Liver (tissue), 9 donors: ENCODE results near the gene LMF1. TPM values are rescaled to one million over a fixed set of nuclear protein-coding genes. Genes with fewer than 3 reads are reported as not detected.
A peak's percentile ranks its signal among the peaks of the same experiment; 100 is the strongest.

Experiments used
- DNase-seq: peaks from one replicate; pipeline ENCODE4 v3.0.0-alpha.2; 2017; ENCODE audit warnings: low spot score
- H3K27ac ChIP-seq, 2 donors: one replicate each; pipeline ENCODE4 v1.7.0; 2013; ENCODE audit warnings: inconsistent platforms in 2 of 2, low read length in 2 of 2, control low read depth in 1 of 2, low read depth in 1 of 2, mild to moderate bottlenecking in 1 of 2
- H3K27me3 ChIP-seq, 4 donors: one replicate each; pipeline versions ENCODE4 v1.6.1 to v1.7.0; 2013; ENCODE audit warnings: low read length in 3 of 4, inconsistent platforms in 1 of 4, mild to moderate bottlenecking in 1 of 4, moderate library complexity in 1 of 4; ENCODE audit not compliant: control insufficient read depth in 4 of 4, insufficient read depth in 4 of 4
- H3K36me3 ChIP-seq, 4 donors: one replicate each; pipeline versions ENCODE4 v1.6.1 to v1.7.0; 2013; ENCODE audit warnings: low read length in 3 of 4, mild to moderate bottlenecking in 3 of 4, low read depth in 1 of 4, moderate library complexity in 1 of 4; ENCODE audit not compliant: control insufficient read depth in 4 of 4, insufficient read depth in 3 of 4
- H3K4me1 ChIP-seq, 4 donors: one replicate each; pipeline versions ENCODE4 v1.6.1 to v1.7.0; 2013; ENCODE audit warnings: low read length in 3 of 4, mild to moderate bottlenecking in 3 of 4, moderate library complexity in 1 of 4; ENCODE audit not compliant: control insufficient read depth in 4 of 4, insufficient read depth in 4 of 4
- H3K4me3 ChIP-seq, 3 donors: one replicate each; pipeline versions ENCODE4 v1.6.1 to v1.7.0; 2013; ENCODE audit warnings: low read length in 3 of 3, control low read depth in 1 of 3, low read depth in 1 of 3, mild to moderate bottlenecking in 1 of 3
- H3K9ac ChIP-seq, 2 donors: one replicate each; pipeline ENCODE4 v1.7.0; 2013; ENCODE audit warnings: low read length in 2 of 2, mild to moderate bottlenecking in 2 of 2, moderate library complexity in 2 of 2, control low read depth in 1 of 2, low read depth in 1 of 2
- H3K9me3 ChIP-seq, 4 donors: one replicate each; pipeline versions ENCODE4 v1.6.1 to v1.7.0; 2013; ENCODE audit warnings: low read length in 3 of 4; ENCODE audit not compliant: control insufficient read depth in 4 of 4
- CTCF ChIP-seq: fragments of 150-350 bp; IDR thresholded peaks from 2 replicates; pipeline ENCODE4 v1.5.1; 2017; ENCODE audit warnings: improper control_type of control experiment, low read depth, low read length; ENCODE audit not compliant: missing input control
- EGR1 ChIP-seq, 2 donors: IDR thresholded peaks; 2 replicates each; pipeline ENCODE4 v1.6.1; 2016 to 2018; ENCODE audit warnings: antibody characterized with exemption in 2 of 2, low read depth in 2 of 2
- FOXA1 ChIP-seq: IDR thresholded peaks from 2 replicates; pipeline ENCODE4 v1.6.1; 2016; ENCODE audit warnings: antibody characterized with exemption
- FOXA2 ChIP-seq: IDR thresholded peaks from 2 replicates; pipeline ENCODE4 v1.6.1; 2016; ENCODE audit warnings: antibody characterized with exemption
- GABPA ChIP-seq, 2 donors: IDR thresholded peaks in 1 of 2; conservative IDR thresholded peaks in 1 of 2; 2 replicates each; pipeline ENCODE4 v1.6.1; 2016; ENCODE audit warnings: antibody characterized with exemption in 2 of 2, mild to moderate bottlenecking in 1 of 2, moderate library complexity in 1 of 2
- HNF4G ChIP-seq: IDR thresholded peaks from 2 replicates; pipeline ENCODE4 v1.6.1; 2016; ENCODE audit warnings: antibody characterized with exemption
- JUND ChIP-seq, 2 donors: IDR thresholded peaks; 2 replicates each; pipeline ENCODE4 v1.6.1; 2016; ENCODE audit warnings: antibody characterized with exemption in 2 of 2
- MAX ChIP-seq: IDR thresholded peaks from 2 replicates; pipeline ENCODE4 v1.6.1; 2016; ENCODE audit warnings: antibody characterized with exemption
- RAD21 ChIP-seq, 2 donors: IDR thresholded peaks; 2 replicates each; pipeline ENCODE4 v1.6.1; 2016; ENCODE audit warnings: antibody characterized with exemption in 2 of 2, mild to moderate bottlenecking in 2 of 2
- RXRA ChIP-seq, 2 donors: IDR thresholded peaks; 2 replicates each; pipeline ENCODE4 v1.6.1; 2017 to 2018; ENCODE audit warnings: antibody characterized with exemption in 2 of 2, mild to moderate bottlenecking in 1 of 2
- SP1 ChIP-seq: IDR thresholded peaks from 2 replicates; pipeline ENCODE4 v1.6.1; 2018; ENCODE audit warnings: antibody characterized with exemption, mild to moderate bottlenecking
- TAF1 ChIP-seq: conservative IDR thresholded peaks from 2 replicates; pipeline ENCODE4 v1.6.1; 2016; ENCODE audit warnings: antibody characterized with exemption, mild to moderate bottlenecking
- YY1 ChIP-seq: IDR thresholded peaks from 2 replicates; pipeline ENCODE4 v1.6.1; 2016; ENCODE audit warnings: antibody characterized with exemption, mild to moderate bottlenecking
- ZBTB33 ChIP-seq: IDR thresholded peaks from 2 replicates; pipeline ENCODE4 v1.6.1; 2016; ENCODE audit warnings: antibody characterized with exemption
- WGBS: extraction: QIAGEN DNeasy Blood & Tissue Kit; methylation state at CpG from one replicate; pipeline ENCODE4 v1.1.7; 2013; 5-methylcytosine and 5-hydroxymethylcytosine counted together
- polyA plus RNA-seq, 2 donors: library from polyadenylated mRNA; stranded (reverse) in 1 of 2; unstranded in 1 of 2; fragments of 200-250 nt in 1 of 2; fragments of >200 nt in 1 of 2; fragmentation: Nextera tagmentation in 1 of 2; extraction: Ambion mirVana in 1 of 2; gene quantifications; one replicate each; pipeline versions ENCODE4 v1.2.1 to v1.2.3, GENCODE V29; 2013 to 2015
- total RNA-seq, 2 donors: library from RNA; depleted of rRNA; stranded (reverse); fragments of >200 nt; gene quantifications; one replicate each; pipeline ENCODE4 v1.2.3, GENCODE V29; 2014
- donor health status: healthy.
- donor health status: healthy.
- donor health status: healthy.
- donor health status: healthy.
- donor health status: healthy.

The LMF1 gene
- total and polyA plus RNA-seq, 4 donors, result 8.8 to 24.3 (median 12.6) TPM

GRCh38 chr16:814974-815373 is 155.8 kb downstream of the LMF1 start:
- no peak for DNase-seq
- Histone ChIP-seq H3K4me1 (no peaks in the 10 kb centered on the region), H3K9me3 (no peaks in the 10 kb centered on the region), H3K27me3 (peaks cover 2 to 9% (median 6%) of the 10 kb centered on the region in 4 donors), H3K36me3 (no peaks in the 10 kb centered on the region), H3K4me3 (no peak overlapping the region), H3K27ac (no peak overlapping the region), H3K9ac (no peak overlapping the region)
- no peak for TF ChIP-seq JUND (IDR thresholded peaks at IDR 0.05)
- WGBS, result 81% methylated on average over 9 of the region's 9 CpGs

GRCh38 chr16:813916-814412 is 156.8 kb downstream of the LMF1 start:
- no peak overlapping the region for H3K9ac ChIP-seq
- TF ChIP-seq MAX, result no peak
- no peak for TF ChIP-seq ZBTB33
- no peak for TF ChIP-seq CTCF
- no peak for TF ChIP-seq SP1
- TF ChIP-seq RAD21 (IDR thresholded peaks at IDR 0.05), result no peak
- no peak for TF ChIP-seq YY1
- TF ChIP-seq EGR1 (IDR thresholded peaks at IDR 0.05; ENCODE audit: low read depth in 2 of 2), result no peak
- TF ChIP-seq FOXA2, result no peak
- no peak for TF ChIP-seq GABPA (IDR thresholded peaks at IDR 0.05 in 1 of 2, conservative IDR thresholded peaks at IDR 0.05 in 1 of 2)
- TF ChIP-seq TAF1, result no peak
- TF ChIP-seq HNF4G, result no peak
- no peak for TF ChIP-seq RXRA (IDR thresholded peaks at IDR 0.05)
- H3K9me3 ChIP-seq, result no peaks in the 10 kb centered on the region
- peaks cover 2 to 9% (median 6%) of the 10 kb centered on the region in 4 donors for H3K27me3 ChIP-seq
- 64% methylated on average over 22 of the region's 22 CpGs for WGBS
- no peaks in the 10 kb centered on the region for H3K4me1 ChIP-seq
- DNase-seq, result no peak
- no peak overlapping the region for H3K27ac ChIP-seq
- no peak overlapping the region for H3K4me3 ChIP-seq
- H3K36me3 ChIP-seq, result no peaks in the 10 kb centered on the region

- no peak for TF ChIP-seq FOXA1
- peak in 1 of 2 donors; percentile 70 for TF ChIP-seq RAD21 (IDR thresholded peaks at IDR 0.05)
- no peak for TF ChIP-seq GABPA (IDR thresholded peaks at IDR 0.05 in 1 of 2, conservative IDR thresholded peaks at IDR 0.05 in 1 of 2)
- peak; percentile 24 for TF ChIP-seq CTCF
- TF ChIP-seq JUND (IDR thresholded peaks at IDR 0.05), result no peak
- Histone ChIP-seq H3K4me3 (no peak overlapping the region), H3K9me3 (no peaks in the 10 kb centered on the region), H3K27ac (no peak overlapping the region), H3K27me3 (peaks cover 2 to 9% (median 6%) of the 10 kb centered on the region in 4 donors), H3K36me3 (no peaks in the 10 kb centered on the region), H3K9ac (no peak overlapping the region), H3K4me1 (peaks cover 0 to 4% (median under 1%) of the 10 kb centered on the region in 4 donors)
- no peak for DNase-seq
- 13% methylated on average over 67 of the region's 67 CpGs for WGBS
Observed at GRCh38 chr16:813204-813915, 157.4 kb downstream of the LMF1 start.
